ENCODE data around the gene GPSM1.
A peak's percentile ranks its signal among the peaks of the same experiment; 100 is the strongest.
"Not testable (repeated sequence)": the region's sequence is repeated elsewhere in the genome, so short reads cannot be mapped to it uniquely, and the experiment has no call there.

The GPSM1 gene

DNA sequence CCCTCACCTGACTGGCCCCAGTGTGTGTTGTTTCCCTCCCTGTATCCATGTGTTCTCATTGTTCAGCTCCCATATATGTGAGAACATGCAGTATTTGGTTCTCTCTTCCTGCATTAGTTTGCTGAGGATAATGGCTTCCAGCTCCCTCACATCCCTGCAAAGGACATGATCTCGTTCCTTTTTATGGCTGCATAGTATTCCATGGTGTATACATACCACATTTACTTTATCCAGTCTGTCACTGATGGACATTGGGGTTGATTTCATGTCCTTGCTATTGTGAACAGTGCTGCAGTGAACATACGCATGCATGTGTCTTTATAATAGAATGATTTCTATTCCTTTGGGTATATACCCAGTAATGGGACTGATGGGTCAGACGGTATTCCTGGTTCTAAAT lies 7.4 kb upstream of the GPSM1 start:
- H3K9ac ChIP-seq (ENCODE audit: low read length); H3K4me1 ChIP-seq (ENCODE audit: control insufficient read depth, insufficient read depth, low read length); H3K27ac ChIP-seq (ENCODE audit: low read depth, low read length); H3K27me3 ChIP-seq (ENCODE audit: control insufficient read depth, insufficient read depth, low read length); H3K36me3 ChIP-seq (ENCODE audit: control insufficient read depth, insufficient read depth, low read length); H3K4me3 ChIP-seq (ENCODE audit: low read depth, low read length): not testable (repeated sequence)
- H3K9me3 ChIP-seq (ENCODE audit: control insufficient read depth, insufficient read depth, low read depth, low read length), result peaks cover 16% of the 10 kb centered on the region

DNA sequence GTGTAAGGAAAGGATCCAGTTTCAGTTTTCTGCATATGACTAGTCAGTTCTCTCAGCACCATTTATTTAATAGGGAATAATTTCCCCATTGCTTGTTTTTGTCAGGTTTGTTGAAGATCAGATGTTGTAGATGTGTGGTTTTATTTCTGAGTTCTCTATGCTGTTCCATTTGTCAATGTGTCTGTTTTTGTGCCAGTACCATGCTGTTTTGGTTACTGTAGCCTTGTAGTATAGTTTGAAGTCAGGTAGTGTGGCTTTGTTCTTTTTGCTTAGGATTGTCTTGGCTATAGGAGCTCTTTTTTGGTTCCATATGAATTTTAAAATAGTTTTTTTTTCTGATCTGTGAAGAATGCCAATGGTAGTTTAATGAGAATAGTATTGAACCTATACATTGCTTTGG lies 6.4 kb upstream of the GPSM1 start:
- not testable (repeated sequence) for H3K9me3 ChIP-seq (ENCODE audit: control insufficient read depth, insufficient read depth, low read depth, low read length); H3K9ac ChIP-seq (ENCODE audit: low read length); H3K4me1 ChIP-seq (ENCODE audit: control insufficient read depth, insufficient read depth, low read length); H3K27ac ChIP-seq (ENCODE audit: low read depth, low read length); H3K36me3 ChIP-seq (ENCODE audit: control insufficient read depth, insufficient read depth, low read length); H3K27me3 ChIP-seq (ENCODE audit: control insufficient read depth, insufficient read depth, low read length); H3K4me3 ChIP-seq (ENCODE audit: low read depth, low read length)

DNA sequence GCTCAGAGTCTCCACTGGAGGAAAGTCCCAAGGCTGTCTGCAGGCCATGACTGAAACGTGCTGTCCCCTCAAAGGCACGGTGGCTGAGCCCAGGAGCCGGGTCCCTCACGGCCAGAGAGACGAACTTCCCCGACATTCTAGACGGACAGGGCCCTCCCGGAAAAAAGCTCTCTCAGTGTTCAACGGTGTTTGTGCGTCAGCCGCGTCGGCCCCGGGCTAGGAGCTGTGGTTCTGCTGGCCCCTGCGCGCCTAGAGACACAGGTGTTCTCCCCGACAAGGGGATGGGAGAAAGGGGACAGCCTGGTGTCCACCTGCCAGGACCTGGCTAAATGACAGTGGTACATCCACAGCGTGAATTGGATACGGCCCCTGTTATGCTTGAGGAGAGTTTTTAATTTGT lies 5.8 kb upstream of the GPSM1 start:
- Histone ChIP-seq H3K36me3 (ENCODE audit: control insufficient read depth, insufficient read depth, low read length) (no peaks in the 10 kb centered on the region), H3K4me3 (ENCODE audit: low read depth, low read length) (no peak overlapping the region), H3K9me3 (ENCODE audit: control insufficient read depth, insufficient read depth, low read depth, low read length) (peaks cover under 1% of the 10 kb centered on the region; the same call in 1 of the 2 replicates), H3K4me1 (ENCODE audit: control insufficient read depth, insufficient read depth, low read length) (peaks cover 10% of the 10 kb centered on the region), H3K27ac (ENCODE audit: low read depth, low read length) (no peak overlapping the region), H3K27me3 (ENCODE audit: control insufficient read depth, insufficient read depth, low read length) (no peaks in the 10 kb centered on the region), H3K9ac (ENCODE audit: low read length) (no peak overlapping the region)

DNA sequence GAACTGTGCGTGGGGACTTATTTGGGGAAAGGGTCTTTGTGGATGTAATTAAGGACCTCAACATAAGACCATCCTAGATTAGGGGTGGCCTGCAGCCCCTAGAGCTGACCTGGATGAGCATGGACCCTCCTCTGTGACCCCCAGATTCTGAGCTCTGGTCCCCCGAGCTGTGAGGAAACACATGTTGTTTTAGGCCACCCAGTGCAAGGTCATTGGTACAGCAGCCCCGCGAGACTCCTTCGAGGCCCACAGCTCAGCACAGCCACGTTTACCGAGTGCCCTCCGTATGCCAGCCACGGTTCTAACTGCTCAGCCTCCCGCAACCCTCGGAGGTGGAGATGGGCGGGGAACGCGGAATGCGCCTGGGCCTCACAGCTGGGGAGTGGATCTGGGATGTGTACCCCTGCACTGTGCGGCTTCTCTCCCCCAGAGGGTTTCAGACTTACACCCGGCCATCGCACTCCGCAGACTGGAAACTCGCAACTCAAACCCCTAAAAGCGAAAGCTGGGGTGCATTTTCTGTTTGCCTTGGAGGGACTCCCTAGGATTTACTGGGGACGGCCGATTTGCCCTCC lies 4.5 kb upstream of the GPSM1 start:
- H3K27ac ChIP-seq (ENCODE audit: low read depth, low read length), result no peak overlapping the region
- H3K9me3 ChIP-seq (ENCODE audit: control insufficient read depth, insufficient read depth, low read depth, low read length), result no peaks in the 10 kb centered on the region
- H3K27me3 ChIP-seq (ENCODE audit: control insufficient read depth, insufficient read depth, low read length), result no peaks in the 10 kb centered on the region
- H3K36me3 ChIP-seq (ENCODE audit: control insufficient read depth, insufficient read depth, low read length), result no peaks in the 10 kb centered on the region
- no peak overlapping the region for H3K4me3 ChIP-seq (ENCODE audit: low read depth, low read length)
- no peak overlapping the region for H3K9ac ChIP-seq (ENCODE audit: low read length)
- H3K4me1 ChIP-seq (ENCODE audit: control insufficient read depth, insufficient read depth, low read length), result peaks cover 14% of the 10 kb centered on the region

DNA sequence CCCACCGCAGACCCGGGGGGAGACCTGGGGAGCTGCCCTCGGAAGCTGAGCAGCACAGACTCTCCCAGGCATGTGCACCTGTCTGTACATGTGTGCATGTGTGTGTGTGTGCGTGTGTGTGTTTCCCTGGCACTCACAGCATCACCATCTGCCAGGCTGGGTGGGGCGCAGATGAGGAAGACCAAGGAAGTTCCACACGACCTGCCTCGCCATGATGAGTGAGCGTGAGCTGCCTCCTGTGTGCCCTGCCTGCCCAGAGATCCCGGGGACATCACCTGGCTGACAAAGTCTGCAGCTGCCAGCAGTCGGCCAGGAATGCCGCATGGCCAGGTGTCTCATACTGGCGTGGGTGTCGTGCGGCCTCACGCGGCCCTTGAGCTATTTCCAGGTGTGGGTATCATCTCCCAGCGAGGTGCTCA lies 4.0 kb upstream of the GPSM1 start:
- no peak overlapping the region for H3K4me3 ChIP-seq (ENCODE audit: low read depth, low read length)
- H3K9ac ChIP-seq (ENCODE audit: low read length), result no peak overlapping the region
- peaks cover 19% of the 10 kb centered on the region for H3K4me1 ChIP-seq (ENCODE audit: control insufficient read depth, insufficient read depth, low read length)
- H3K36me3 ChIP-seq (ENCODE audit: control insufficient read depth, insufficient read depth, low read length), result no peaks in the 10 kb centered on the region
- no peaks in the 10 kb centered on the region for H3K9me3 ChIP-seq (ENCODE audit: control insufficient read depth, insufficient read depth, low read depth, low read length)
- H3K27me3 ChIP-seq (ENCODE audit: control insufficient read depth, insufficient read depth, low read length), result no peaks in the 10 kb centered on the region
- H3K27ac ChIP-seq (ENCODE audit: low read depth, low read length), result no peak overlapping the region

DNA sequence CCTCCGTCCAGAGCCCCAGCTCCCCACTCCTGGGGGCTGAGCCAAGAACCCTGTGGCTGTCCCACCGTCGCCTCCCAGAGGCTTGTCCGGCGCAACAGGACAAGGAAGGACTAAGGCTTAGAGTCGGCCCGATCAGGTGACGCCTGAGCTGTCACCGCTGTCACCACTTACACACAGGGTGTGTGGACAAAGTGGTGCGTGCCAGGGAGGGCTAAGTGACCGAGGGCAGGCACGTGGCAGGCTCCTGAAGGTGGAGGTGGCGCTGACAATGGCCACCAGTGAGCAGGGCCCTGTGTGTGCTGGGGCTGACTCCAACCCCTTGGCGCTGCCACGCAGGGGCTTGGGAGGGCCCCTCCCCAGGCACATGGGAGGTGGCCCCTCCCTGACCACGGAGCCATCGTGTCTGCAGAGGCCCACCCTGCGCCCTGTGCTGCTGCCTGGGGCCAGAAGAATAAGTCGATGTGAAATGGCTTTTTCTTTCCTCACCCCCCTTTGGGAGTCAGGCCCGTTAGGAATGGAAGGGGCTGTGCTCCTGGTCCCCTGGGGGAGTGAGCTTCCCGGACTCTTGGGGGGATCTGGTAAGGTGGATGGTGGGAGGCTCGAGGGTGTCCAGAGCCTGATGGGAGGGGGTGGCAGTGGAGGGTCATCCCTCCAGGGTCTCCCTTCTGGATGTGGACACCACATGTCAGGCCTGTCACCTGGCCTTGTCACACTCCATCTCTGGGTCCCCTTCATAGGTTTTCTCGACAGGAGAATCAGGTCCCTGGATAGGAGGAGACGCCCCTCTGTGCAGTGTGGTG lies 2.6 kb upstream of the GPSM1 start:
- Histone ChIP-seq H3K9ac (ENCODE audit: low read length) (no peak overlapping the region), H3K36me3 (ENCODE audit: control insufficient read depth, insufficient read depth, low read length) (no peaks in the 10 kb centered on the region), H3K9me3 (ENCODE audit: control insufficient read depth, insufficient read depth, low read depth, low read length) (no peaks in the 10 kb centered on the region), H3K4me3 (ENCODE audit: low read depth, low read length) (no peak overlapping the region), H3K27ac (ENCODE audit: low read depth, low read length) (no peak overlapping the region), H3K4me1 (ENCODE audit: control insufficient read depth, insufficient read depth, low read length) (peaks cover 23% of the 10 kb centered on the region), H3K27me3 (ENCODE audit: control insufficient read depth, insufficient read depth, low read length) (no peaks in the 10 kb centered on the region)

DNA sequence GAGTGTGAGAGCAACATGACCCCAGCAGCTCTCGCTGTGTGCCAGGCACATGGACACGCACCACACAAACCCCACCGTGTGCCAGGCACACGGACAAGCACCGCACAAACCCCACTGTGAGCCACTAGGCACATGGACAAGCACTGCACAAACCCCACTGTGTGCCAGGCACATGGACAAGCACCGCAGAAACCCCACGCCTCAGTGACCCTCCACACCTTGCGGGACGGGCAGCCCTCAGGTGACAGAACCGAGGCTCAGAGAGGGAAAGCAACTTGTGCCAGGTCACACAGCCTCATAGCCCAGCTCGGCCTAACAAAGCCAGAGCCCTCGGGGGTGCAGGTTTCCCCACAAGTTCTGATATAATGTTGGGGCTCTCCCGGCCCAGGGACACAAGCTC lies 2.0 kb upstream of the GPSM1 start:
- H3K4me3 ChIP-seq (ENCODE audit: low read depth, low read length), result no peak overlapping the region
- no peaks in the 10 kb centered on the region for H3K9me3 ChIP-seq (ENCODE audit: control insufficient read depth, insufficient read depth, low read depth, low read length)
- no peaks in the 10 kb centered on the region for H3K36me3 ChIP-seq (ENCODE audit: control insufficient read depth, insufficient read depth, low read length)
- H3K27ac ChIP-seq (ENCODE audit: low read depth, low read length), result no peak overlapping the region
- no peak overlapping the region for H3K9ac ChIP-seq (ENCODE audit: low read length)
- no peaks in the 10 kb centered on the region for H3K27me3 ChIP-seq (ENCODE audit: control insufficient read depth, insufficient read depth, low read length)
- H3K4me1 ChIP-seq (ENCODE audit: control insufficient read depth, insufficient read depth, low read length), result peaks cover 23% of the 10 kb centered on the region

DNA sequence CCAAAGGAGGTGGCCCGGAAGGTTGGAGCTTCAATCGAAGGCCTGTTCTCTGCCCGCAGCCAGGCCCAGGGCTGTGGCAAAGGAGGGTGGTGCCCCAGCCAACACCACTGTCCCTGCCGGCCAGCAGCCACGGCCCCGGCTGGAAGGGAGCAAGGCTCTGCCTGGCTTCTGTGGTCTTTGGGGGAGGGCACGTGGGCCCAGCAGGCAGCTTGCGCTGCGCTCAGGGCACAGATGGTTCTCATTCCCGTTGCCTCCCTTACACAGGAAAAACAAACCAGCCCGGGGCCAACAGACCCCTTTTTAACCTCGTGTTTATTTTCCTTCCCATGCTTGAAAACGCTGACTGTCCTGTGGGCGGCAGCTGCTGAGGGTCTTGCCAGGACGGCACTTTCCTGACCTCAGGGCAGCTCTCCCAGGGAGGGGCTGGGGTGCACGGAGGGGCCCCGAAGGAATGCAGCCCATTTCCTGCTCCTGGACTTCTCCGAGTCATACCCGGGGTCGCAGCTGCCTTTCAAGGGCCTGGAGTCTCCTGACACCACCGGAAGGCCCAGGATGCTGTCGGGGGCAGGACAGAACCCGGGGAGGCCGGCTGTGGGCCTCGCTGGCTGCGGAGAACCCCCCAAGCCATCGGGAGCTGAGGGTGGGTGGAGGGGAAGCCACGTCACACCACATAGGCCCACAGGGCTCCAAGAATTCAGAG lies 1.1 kb upstream of the GPSM1 start:
- Histone ChIP-seq H3K4me1 (ENCODE audit: control insufficient read depth, insufficient read depth, low read length) (peaks cover 23% of the 10 kb centered on the region), H3K27ac (ENCODE audit: low read depth, low read length) (peak overlapping the region; percentile 51; the same call in 1 of the 2 replicates), H3K27me3 (ENCODE audit: control insufficient read depth, insufficient read depth, low read length) (no peaks in the 10 kb centered on the region), H3K9me3 (ENCODE audit: control insufficient read depth, insufficient read depth, low read depth, low read length) (no peaks in the 10 kb centered on the region), H3K36me3 (ENCODE audit: control insufficient read depth, insufficient read depth, low read length) (no peaks in the 10 kb centered on the region), H3K4me3 (ENCODE audit: low read depth, low read length) (peak overlapping the region; percentile 48; the same call in 1 of the 2 replicates), H3K9ac (ENCODE audit: low read length) (peak overlapping the region; percentile 40)

DNA sequence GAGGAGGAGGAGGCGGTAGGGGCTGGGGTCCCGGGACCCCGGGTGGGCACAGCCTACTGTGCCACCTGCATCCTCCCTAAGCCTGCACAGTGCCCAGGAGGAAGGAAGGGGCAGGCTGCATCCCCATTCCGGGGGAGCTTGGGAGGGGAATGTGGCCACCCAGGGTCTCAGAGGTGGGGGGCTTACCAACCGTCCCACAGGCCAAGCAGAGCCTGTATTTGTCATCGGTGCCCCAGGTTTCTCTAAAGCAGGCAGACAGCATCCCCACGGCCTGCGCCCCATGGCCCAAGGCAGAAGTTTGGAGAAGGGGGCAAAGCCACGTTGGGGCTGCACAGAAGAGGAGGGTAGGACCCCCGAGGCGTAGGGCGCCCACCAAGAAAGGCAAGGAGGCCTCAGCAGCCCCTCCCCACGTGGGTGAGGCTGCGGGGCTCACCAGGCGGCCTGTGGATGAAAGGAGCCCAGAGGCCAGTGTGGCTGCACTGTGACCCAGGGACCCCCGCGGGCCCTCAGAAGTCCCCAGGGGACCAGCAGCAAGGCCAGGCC lies 507 bp upstream of the GPSM1 start:
- Histone ChIP-seq H3K27me3 (ENCODE audit: control insufficient read depth, insufficient read depth, low read length) (no peaks in the 10 kb centered on the region), H3K4me1 (ENCODE audit: control insufficient read depth, insufficient read depth, low read length) (peaks cover 23% of the 10 kb centered on the region), H3K9ac (ENCODE audit: low read length) (peak overlapping the region; percentile 58), H3K4me3 (ENCODE audit: low read depth, low read length) (peak overlapping the region; percentile 48), H3K27ac (ENCODE audit: low read depth, low read length) (peak overlapping the region; percentile 51; the same call in 1 of the 2 replicates), H3K9me3 (ENCODE audit: control insufficient read depth, insufficient read depth, low read depth, low read length) (no peaks in the 10 kb centered on the region), H3K36me3 (ENCODE audit: control insufficient read depth, insufficient read depth, low read length) (no peaks in the 10 kb centered on the region)

DNA sequence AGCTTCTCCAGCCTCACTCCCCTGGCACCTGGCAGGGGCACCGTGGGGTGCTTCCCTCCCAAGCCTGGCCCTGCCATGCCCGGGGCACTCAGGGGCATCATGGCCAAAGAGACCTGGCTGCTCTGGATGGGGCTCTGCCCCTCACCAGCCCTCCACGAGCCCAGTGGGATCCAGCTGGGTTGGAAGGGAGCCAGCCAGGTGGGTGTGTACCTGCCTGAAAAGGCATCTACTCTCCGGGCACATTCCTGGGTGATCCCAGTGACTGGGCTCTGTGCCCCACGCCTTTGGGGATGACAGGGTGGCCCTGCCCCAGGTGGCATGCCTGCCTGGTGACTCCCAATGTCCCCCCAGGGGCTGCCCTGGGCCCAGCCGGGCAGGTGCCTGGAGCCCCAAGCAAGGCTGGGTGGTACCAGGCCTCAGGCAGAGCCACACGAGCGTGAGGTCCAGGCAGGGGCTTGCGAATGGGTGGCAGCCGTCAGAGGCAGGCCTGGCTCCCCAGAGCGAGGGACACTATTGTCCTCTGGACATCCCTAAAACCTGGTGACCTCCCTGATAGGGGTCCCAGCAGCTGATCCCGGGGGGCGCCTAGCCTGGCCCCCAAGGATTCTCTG lies 777 bp downstream of the GPSM1 start:
- Histone ChIP-seq H3K36me3 (ENCODE audit: control insufficient read depth, insufficient read depth, low read length) (no peaks in the 10 kb centered on the region), H3K9me3 (ENCODE audit: control insufficient read depth, insufficient read depth, low read depth, low read length) (no peaks in the 10 kb centered on the region), H3K27me3 (ENCODE audit: control insufficient read depth, insufficient read depth, low read length) (no peaks in the 10 kb centered on the region), H3K4me1 (ENCODE audit: control insufficient read depth, insufficient read depth, low read length) (peaks cover 23% of the 10 kb centered on the region), H3K4me3 (ENCODE audit: low read depth, low read length) (peak overlapping the region; percentile 65), H3K9ac (ENCODE audit: low read length) (no peak overlapping the region), H3K27ac (ENCODE audit: low read depth, low read length) (no peak overlapping the region)

Data from HUES6 (cell line).